ENCODE measurements around the gene CIB2. TPM values are rescaled to one million over a fixed set of nuclear protein-coding genes. Genes with fewer than 3 reads are reported as not detected.

CIB2 gene
- total RNA-seq, 1 experiment from 2014 or later, result 43.2 TPM

GRCh38 chr15:78149068-78149804, 18.0 kb upstream of the CIB2 start, which contains the start of gene IDH3A:
TSS of gene IDH3A (plus strand) at chr15:78149362. CDS start at chr15:78149404, 42 bp downstream.
- Histone ChIP-seq H3K9ac (ENCODE audit: extremely low read depth, insufficient read length, low read length) (peak within 1 kb of the TSS; percentile 57), H3K23ac (ENCODE audit: insufficient read length, low read depth, low read length) (no peak within 1 kb of the TSS), H3K4ac (ENCODE audit: low read depth, low read length) (no peak within 1 kb of the TSS), H2BK12ac (ENCODE audit: insufficient read length, low read depth, low read length) (no peak within 1 kb of the TSS), H3K9me3 (ENCODE audit: control insufficient read depth, low read depth, low read length) (no peaks in the 10 kb centered on the region), H3T11ph (ENCODE audit: low read length) (no peak within 1 kb of the TSS), H2AFZ (ENCODE audit: low read length) (no peak within 1 kb of the TSS), H3K27me3 (ENCODE audit: insufficient read depth, low read length) (no peaks in the 10 kb centered on the region; the same call in 1 of the 2 replicates), H3K18ac (ENCODE audit: insufficient read length, low read depth, low read length) (no peak within 1 kb of the TSS), H3K23me2 (ENCODE audit: insufficient read length, low read depth, low read length, poor library complexity, severe bottlenecking) (peaks cover 3% of the 10 kb centered on the region), H3K4me2 (ENCODE audit: insufficient read depth, insufficient read length, low read length) (peak within 1 kb of the TSS; percentile 78), H2AK5ac (ENCODE audit: insufficient read length, low read length) (no peak within 1 kb of the TSS), H4K8ac (replicated peaks; ENCODE audit: insufficient read length, low read depth, low read length) (no peak within 1 kb of the TSS), H2BK120ac (ENCODE audit: low read depth, low read length, poor library complexity, severe bottlenecking) (no peak within 1 kb of the TSS), H4K5ac (ENCODE audit: insufficient read length, low read depth, low read length) (no peak within 1 kb of the TSS), H3K79me1 (ENCODE audit: insufficient read depth, low read depth, low read length, poor library complexity, severe bottlenecking) (no peaks in the 10 kb centered on the region), H2BK5ac (ENCODE audit: insufficient read length, low read length) (no peak within 1 kb of the TSS), H2BK15ac (ENCODE audit: low read depth, low read length) (no peak within 1 kb of the TSS), H3K14ac (ENCODE audit: insufficient read depth, low read length) (no peak within 1 kb of the TSS), H2BK20ac (ENCODE audit: low read depth, low read length, poor library complexity, severe bottlenecking) (no peak within 1 kb of the TSS), H3K79me2 (ENCODE audit: insufficient read depth, low read length) (no peaks in the 10 kb centered on the region), H3K27ac (ENCODE audit: insufficient read length, low read depth, low read length) (no peak within 1 kb of the TSS), H4K20me1 (ENCODE audit: control insufficient read depth, insufficient read depth, insufficient read length) (no peaks in the 10 kb centered on the region), H4K91ac (ENCODE audit: insufficient read length, low read depth, low read length) (no peak within 1 kb of the TSS), H3K4me1 (ENCODE audit: insufficient read depth, low read length) (no peaks in the 10 kb centered on the region), H3K56ac (ENCODE audit: insufficient read length, low read depth, low read length) (no peak within 1 kb of the TSS)
- H3K4me3 Mint-ChIP-seq, result peak within 1 kb of the TSS; percentile 94 to 95
- peaks cover 2% of the 10 kb centered on the region; the same call in 1 of the 2 replicates for H3K27me3 Mint-ChIP-seq (ENCODE audit: low read depth)
- H3K4me1 Mint-ChIP-seq, result peaks cover 11 to 22% of the 10 kb centered on the region in 2 experiments
- H3K27ac Mint-ChIP-seq, result peak within 1 kb of the TSS; percentile 24 to 95 (median 68); a peak in 4 of 7 replicates
- no peak for TF ChIP-seq CTCF (conservative IDR thresholded peaks at IDR 0.05)
- H3K36me3 Mint-ChIP-seq (ENCODE audit: insufficient read depth in 1 of 3, low read depth in 3 of 3), result peaks cover 0 to 5% (median 1%) of the 10 kb centered on the region in 3 experiments; a peak in 2 of 7 replicates
- DNase-seq, result peak; percentile 97
- H3K9me3 Mint-ChIP-seq, result no peaks in the 10 kb centered on the region; a peak in 1 of 5 replicates
- WGBS (ENCODE audit: extremely low coverage, insufficient read length, low lambda C conversion rate), result no CpG with 5 or more reads among the region's 79 CpGs
